HEK293 (cell line): ENCODE data around the gene NPDC1.

Source experiments
- BCL11A ChIP-seq: fragments of 450-650 bp; formaldehyde crosslinking; IDR thresholded peaks from 2 replicates; pipeline ENCODE4 v1.5.1; 2016; ENCODE audit warnings: low read depth, missing biosample characterization, missing genetic modification characterization
- KLF8 ChIP-seq: fragments of 450-650 bp; formaldehyde crosslinking; IDR thresholded peaks from 2 replicates; pipeline ENCODE4 v1.5.1; 2016; ENCODE audit warnings: missing biosample characterization, missing genetic modification characterization
- KLF9 ChIP-seq: fragments of 450-650 bp; formaldehyde crosslinking; IDR thresholded peaks from 2 replicates; pipeline ENCODE4 v1.5.1; 2016; ENCODE audit warnings: missing biosample characterization, missing genetic modification characterization, low read depth
- REPIN1 ChIP-seq: fragments of 450-650 bp; formaldehyde crosslinking; IDR thresholded peaks from 2 replicates; pipeline ENCODE4 v1.5.1; 2017; ENCODE audit warnings: missing biosample characterization, missing genetic modification characterization, low read depth
- SETDB1 ChIP-seq: IDR thresholded peaks from one replicate; pipeline ENCODE4 v1.6.1; 2017; ENCODE audit warnings: mild to moderate bottlenecking, low read length, moderate library complexity, mixed read lengths; ENCODE audit not compliant: insufficient read length
- SP2 ChIP-seq: fragments of 450-650 bp; formaldehyde crosslinking; IDR thresholded peaks from 2 replicates; pipeline ENCODE4 v1.5.1; 2016; ENCODE audit warnings: missing biosample characterization, missing genetic modification characterization
- YY2 ChIP-seq: fragments of 450-650 bp; formaldehyde crosslinking; IDR thresholded peaks from 2 replicates; pipeline ENCODE4 v1.5.1; 2016; ENCODE audit warnings: missing biosample characterization, missing genetic modification characterization
- ZBTB20 ChIP-seq: fragments of 450-650 bp; formaldehyde crosslinking; IDR thresholded peaks from 2 replicates; pipeline ENCODE4 v1.5.1; 2016; ENCODE audit warnings: missing biosample characterization, missing genetic modification characterization
- ZBTB26 ChIP-seq: fragments of 450-650 bp; formaldehyde crosslinking; optimal IDR thresholded peaks from 2 replicates; pipeline ENCODE3; 2016; ENCODE audit warnings: missing biosample characterization, mild to moderate bottlenecking, missing genetic modification characterization
- ZBTB48 ChIP-seq: fragments of 450-650 bp; formaldehyde crosslinking; IDR thresholded peaks from 2 replicates; pipeline ENCODE4 v1.5.1; 2016; ENCODE audit warnings: missing biosample characterization, missing genetic modification characterization
- ZIC2 ChIP-seq: fragments of 450-650 bp; formaldehyde crosslinking; IDR thresholded peaks from 2 replicates; pipeline ENCODE4 v1.5.1; 2016; ENCODE audit warnings: missing biosample characterization, missing genetic modification characterization
- ZNF10 ChIP-seq: fragments of 450-650 bp; formaldehyde crosslinking; IDR thresholded peaks from 2 replicates; pipeline ENCODE4 v1.5.1; 2017; ENCODE audit warnings: missing biosample characterization, missing genetic modification characterization
- ZNF175 ChIP-seq: fragments of 450-650 bp; formaldehyde crosslinking; IDR thresholded peaks from 2 replicates; pipeline ENCODE4 v1.5.1; 2016; ENCODE audit warnings: missing biosample characterization, missing genetic modification characterization
- ZNF211 ChIP-seq: fragments of 450-650 bp; formaldehyde crosslinking; IDR thresholded peaks from 2 replicates; pipeline ENCODE4 v1.5.1; 2016; ENCODE audit warnings: low read depth, missing biosample characterization, missing genetic modification characterization
- ZNF23 ChIP-seq: fragments of 450-650 bp; formaldehyde crosslinking; IDR thresholded peaks from 2 replicates; pipeline ENCODE4 v1.5.1; 2016; ENCODE audit warnings: missing biosample characterization, missing genetic modification characterization, borderline replicate concordance
- ZNF292 ChIP-seq: fragments of 450-650 bp; formaldehyde crosslinking; IDR thresholded peaks from 2 replicates; pipeline ENCODE4 v1.5.1; 2016; ENCODE audit warnings: low read depth, missing biosample characterization, missing genetic modification characterization, borderline replicate concordance
- ZNF37A ChIP-seq: fragments of 450-650 bp; IDR thresholded peaks from 2 replicates; pipeline ENCODE4 v1.5.1; 2018; ENCODE audit warnings: missing biosample characterization, missing genetic modification characterization
- ZNF398 ChIP-seq: fragments of 450-650 bp; formaldehyde crosslinking; IDR thresholded peaks from 2 replicates; pipeline ENCODE4 v1.5.1; 2017; ENCODE audit warnings: missing biosample characterization, missing genetic modification characterization
- ZNF513 ChIP-seq: fragments of 450-650 bp; IDR thresholded peaks from 2 replicates; pipeline ENCODE4 v1.5.1; 2018; ENCODE audit warnings: missing biosample characterization, missing genetic modification characterization
- ZNF530 ChIP-seq: fragments of 450-650 bp; formaldehyde crosslinking; IDR thresholded peaks from 2 replicates; pipeline ENCODE4 v1.5.1; 2016; ENCODE audit warnings: low read depth, missing biosample characterization, missing genetic modification characterization
- ZNF623 ChIP-seq: fragments of 450-650 bp; formaldehyde crosslinking; IDR thresholded peaks from 2 replicates; pipeline ENCODE4 v1.5.1; 2016; ENCODE audit warnings: missing biosample characterization, missing genetic modification characterization
- ZNF658 ChIP-seq: fragments of 450-650 bp; formaldehyde crosslinking; IDR thresholded peaks from 2 replicates; pipeline ENCODE4; 2016; ENCODE audit warnings: missing biosample characterization, missing genetic modification characterization
- ZNF664 ChIP-seq: fragments of 450-650 bp; formaldehyde crosslinking; IDR thresholded peaks from 2 replicates; pipeline ENCODE4 v1.5.1; 2016; ENCODE audit warnings: missing biosample characterization, missing genetic modification characterization
- ZNF777 ChIP-seq: fragments of 450-650 bp; formaldehyde crosslinking; IDR thresholded peaks from 2 replicates; pipeline ENCODE4 v1.5.1; 2017; ENCODE audit warnings: missing biosample characterization, missing genetic modification characterization, borderline replicate concordance
- ZNF830 ChIP-seq: fragments of 450-650 bp; IDR thresholded peaks from 2 replicates; pipeline ENCODE4 v1.5.0; 2018; ENCODE audit warnings: missing biosample characterization, missing genetic modification characterization, low read depth, mild to moderate bottlenecking, moderate library complexity
- ZNF843 ChIP-seq: fragments of 450-650 bp; formaldehyde crosslinking; IDR thresholded peaks from 2 replicates; pipeline ENCODE4 v1.5.1; 2016; ENCODE audit warnings: missing biosample characterization, missing genetic modification characterization
- ZSCAN5A ChIP-seq: fragments of 450-650 bp; formaldehyde crosslinking; IDR thresholded peaks from 2 replicates; pipeline ENCODE4 v1.5.1; 2016; ENCODE audit warnings: missing biosample characterization, missing genetic modification characterization
- TF ChIP-seq, protein P1 (sequence below): fragments of 450-650 bp; formaldehyde crosslinking; IDR thresholded peaks from 2 replicates; pipeline ENCODE4 v1.5.1; 2016; ENCODE audit warnings: missing biosample characterization, missing genetic modification characterization
- TF ChIP-seq, protein P2 (sequence below): fragments of 450-650 bp; formaldehyde crosslinking; conservative IDR thresholded peaks from 2 replicates; pipeline ENCODE4 v1.5.1; 2016; ENCODE audit warnings: low read depth, missing biosample characterization, missing genetic modification characterization

The NPDC1 gene

DNA sequence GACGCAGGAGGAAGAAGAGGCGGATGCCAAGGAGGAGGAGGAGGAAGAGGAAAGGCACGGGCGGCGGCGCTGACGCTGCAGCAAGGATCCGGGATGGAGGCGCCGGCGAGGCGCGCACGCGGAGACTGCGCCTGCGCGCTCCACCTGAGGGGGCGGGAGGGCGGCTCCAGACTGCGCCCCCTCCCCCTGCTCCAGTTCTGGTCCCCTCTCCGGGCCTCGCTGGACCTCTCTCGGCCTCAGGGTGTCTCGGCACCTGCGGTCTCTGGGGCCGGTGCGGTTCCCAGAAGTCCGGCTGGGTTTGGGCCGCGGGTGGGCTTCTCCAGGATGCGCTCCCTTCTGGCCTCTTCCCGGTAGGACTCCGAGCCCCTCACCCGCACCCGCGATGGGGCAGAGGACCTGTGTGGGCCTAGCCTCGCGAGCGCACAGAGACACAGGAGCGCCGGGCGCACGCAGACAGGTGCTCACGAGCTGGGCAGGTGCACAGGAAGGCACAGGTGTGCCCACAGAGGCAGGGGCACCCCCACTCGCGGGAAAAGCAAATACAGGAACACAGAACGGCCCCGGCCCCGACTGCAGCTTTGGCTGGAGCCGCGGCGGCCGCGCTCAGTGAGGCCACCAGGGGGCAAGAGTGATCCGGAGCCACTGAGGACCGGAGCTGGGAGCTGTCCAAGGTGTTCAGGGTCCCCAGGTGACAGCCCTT lies at the start of gene NPDC1 (continued):
- TF ChIP-seq, protein P1, sequence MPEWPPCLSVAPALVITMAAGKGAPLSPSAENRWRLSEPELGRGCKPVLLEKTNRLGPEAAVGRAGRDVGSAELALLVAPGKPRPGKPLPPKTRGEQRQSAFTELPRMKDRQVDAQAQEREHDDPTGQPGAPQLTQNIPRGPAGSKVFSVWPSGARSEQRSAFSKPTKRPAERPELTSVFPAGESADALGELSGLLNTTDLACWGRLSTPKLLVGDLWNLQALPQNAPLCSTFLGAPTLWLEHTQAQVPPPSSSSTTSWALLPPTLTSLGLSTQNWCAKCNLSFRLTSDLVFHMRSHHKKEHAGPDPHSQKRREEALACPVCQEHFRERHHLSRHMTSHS (tag by site-specific recombination) = no peak
- no peak for TF ChIP-seq ZNF211 (tag by site-specific recombination)
- peak; percentile 86 for TF ChIP-seq ZBTB26
- TF ChIP-seq ZIC2 (tag by site-specific recombination) = peak; percentile 36
- TF ChIP-seq ZNF513 = peak; percentile 84; the same call in 1 of the 2 replicates
- TF ChIP-seq ZNF830 = no peak
- 0 out of 2 replicates have a peak, but pooled peaks have one; percentile 48 for TF ChIP-seq ZNF843 (tag by site-specific recombination)
- no peak for TF ChIP-seq ZNF664 (tag by site-specific recombination)
- 0 out of 2 replicates have a peak, but pooled peaks have one; percentile 9 for TF ChIP-seq ZSCAN5A (tag by site-specific recombination)
- peak; percentile 96 for TF ChIP-seq BCL11A (tag by site-specific recombination)
- TF ChIP-seq SP2 = peak; percentile 81
- no peak; the same call in 1 of the 2 replicates for TF ChIP-seq ZNF777 (tag by site-specific recombination)
- peak; percentile 86 for TF ChIP-seq ZNF398 (tag by site-specific recombination)
- TF ChIP-seq REPIN1 (tag by site-specific recombination) = 0 out of 2 replicates have a peak, but pooled peaks have one; percentile 55
- no peak for TF ChIP-seq ZNF23 (tag by site-specific recombination)
- TF ChIP-seq, protein P2, sequence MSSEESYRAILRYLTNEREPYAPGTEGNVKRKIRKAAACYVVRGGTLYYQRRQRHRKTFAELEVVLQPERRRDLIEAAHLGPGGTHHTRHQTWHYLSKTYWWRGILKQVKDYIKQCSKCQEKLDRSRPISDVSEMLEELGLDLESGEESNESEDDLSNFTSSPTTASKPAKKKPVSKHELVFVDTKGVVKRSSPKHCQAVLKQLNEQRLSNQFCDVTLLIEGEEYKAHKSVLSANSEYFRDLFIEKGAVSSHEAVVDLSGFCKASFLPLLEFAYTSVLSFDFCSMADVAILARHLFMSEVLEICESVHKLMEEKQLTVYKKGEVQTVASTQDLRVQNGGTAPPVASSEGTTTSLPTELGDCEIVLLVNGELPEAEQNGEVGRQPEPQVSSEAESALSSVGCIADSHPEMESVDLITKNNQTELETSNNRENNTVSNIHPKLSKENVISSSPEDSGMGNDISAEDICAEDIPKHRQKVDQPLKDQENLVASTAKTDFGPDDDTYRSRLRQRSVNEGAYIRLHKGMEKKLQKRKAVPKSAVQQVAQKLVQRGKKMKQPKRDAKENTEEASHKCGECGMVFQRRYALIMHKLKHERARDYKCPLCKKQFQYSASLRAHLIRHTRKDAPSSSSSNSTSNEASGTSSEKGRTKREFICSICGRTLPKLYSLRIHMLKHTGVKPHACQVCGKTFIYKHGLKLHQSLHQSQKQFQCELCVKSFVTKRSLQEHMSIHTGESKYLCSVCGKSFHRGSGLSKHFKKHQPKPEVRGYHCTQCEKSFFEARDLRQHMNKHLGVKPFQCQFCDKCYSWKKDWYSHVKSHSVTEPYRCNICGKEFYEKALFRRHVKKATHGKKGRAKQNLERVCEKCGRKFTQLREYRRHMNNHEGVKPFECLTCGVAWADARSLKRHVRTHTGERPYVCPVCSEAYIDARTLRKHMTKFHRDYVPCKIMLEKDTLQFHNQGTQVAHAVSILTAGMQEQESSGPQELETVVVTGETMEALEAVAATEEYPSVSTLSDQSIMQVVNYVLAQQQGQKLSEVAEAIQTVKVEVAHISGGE = 0 out of 2 replicates have a peak, but pooled peaks have one; percentile 35
- TF ChIP-seq ZNF10 = no peak
- TF ChIP-seq ZNF530 (tag by site-specific recombination) = no peak
- no peak for TF ChIP-seq SETDB1
- TF ChIP-seq ZNF292 (tag by site-specific recombination) = no peak
- 0 out of 2 replicates have a peak, but pooled peaks have one; percentile 64 for TF ChIP-seq ZBTB20 (tag by site-specific recombination)
- no peak for TF ChIP-seq ZNF37A (tag by site-specific recombination)
- peak; percentile 92 for TF ChIP-seq KLF8 (tag by site-specific recombination)
- TF ChIP-seq ZNF175 (tag by site-specific recombination) = no peak
- 0 out of 2 replicates have a peak, but pooled peaks have one; percentile 13 for TF ChIP-seq YY2
- peak; percentile 59; the same call in 1 of the 2 replicates for TF ChIP-seq ZBTB48 (tag by site-specific recombination)
- peak; percentile 77 for TF ChIP-seq KLF9 (tag by site-specific recombination)
- no peak; the same call in 1 of the 2 replicates for TF ChIP-seq ZNF623
- TF ChIP-seq ZNF658 (tag by site-specific recombination) = no peak
